SIG-M5 treated with dmso at 0.1 percent for 504 hours (cell line): Measurements from ENCODE around the gene KLHL10.

ENCODE experiments used
- DNase-seq: peaks from one replicate; lab custom pipeline; 2025; ENCODE audit not compliant: unreplicated experiment; lab: John Stamatoyannopoulos, UW

The KLHL10 gene

DNA sequence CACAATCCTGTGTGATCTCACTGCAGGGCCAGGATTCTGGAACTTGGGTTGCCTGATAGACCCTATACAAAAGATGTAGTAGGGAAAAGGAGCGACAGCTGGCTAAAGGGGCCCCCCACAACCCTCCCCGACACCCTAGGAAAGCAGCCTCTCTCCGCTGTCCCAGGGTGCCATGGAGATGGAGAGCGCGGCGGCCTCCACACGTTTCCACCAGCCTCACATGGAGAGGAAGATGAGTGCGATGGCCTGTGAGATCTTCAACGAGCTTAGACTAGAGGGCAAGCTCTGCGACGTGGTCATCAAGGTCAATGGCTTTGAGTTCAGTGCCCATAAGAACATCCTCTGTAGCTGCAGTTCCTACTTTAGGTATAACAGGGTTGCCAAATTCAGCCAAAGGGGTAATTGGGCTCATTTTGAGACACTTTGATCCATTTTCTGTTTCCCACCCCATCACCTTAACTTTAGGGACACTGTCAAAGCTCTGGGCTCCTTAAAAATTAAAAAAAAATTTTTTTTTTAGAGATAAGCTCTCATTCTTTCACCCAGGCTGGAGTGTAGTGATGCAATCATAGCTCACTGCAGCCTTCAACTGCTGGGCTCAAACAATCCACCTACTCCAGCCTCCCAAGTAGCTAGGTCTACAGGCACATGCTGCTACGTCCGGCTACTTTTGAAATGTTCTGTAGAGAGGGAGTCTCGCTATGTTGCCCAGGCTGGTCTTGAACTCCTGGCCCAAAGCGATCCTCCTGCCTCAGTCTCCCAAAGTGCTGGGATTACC is at the start of gene KLHL10:
Gene KLHL10, plus strand, starts transcription at position 65 of the 778 bp plus-strand sequence. Its CDS starts 108 bp downstream, at position 173.
- DNase-seq: no peak

DNA sequence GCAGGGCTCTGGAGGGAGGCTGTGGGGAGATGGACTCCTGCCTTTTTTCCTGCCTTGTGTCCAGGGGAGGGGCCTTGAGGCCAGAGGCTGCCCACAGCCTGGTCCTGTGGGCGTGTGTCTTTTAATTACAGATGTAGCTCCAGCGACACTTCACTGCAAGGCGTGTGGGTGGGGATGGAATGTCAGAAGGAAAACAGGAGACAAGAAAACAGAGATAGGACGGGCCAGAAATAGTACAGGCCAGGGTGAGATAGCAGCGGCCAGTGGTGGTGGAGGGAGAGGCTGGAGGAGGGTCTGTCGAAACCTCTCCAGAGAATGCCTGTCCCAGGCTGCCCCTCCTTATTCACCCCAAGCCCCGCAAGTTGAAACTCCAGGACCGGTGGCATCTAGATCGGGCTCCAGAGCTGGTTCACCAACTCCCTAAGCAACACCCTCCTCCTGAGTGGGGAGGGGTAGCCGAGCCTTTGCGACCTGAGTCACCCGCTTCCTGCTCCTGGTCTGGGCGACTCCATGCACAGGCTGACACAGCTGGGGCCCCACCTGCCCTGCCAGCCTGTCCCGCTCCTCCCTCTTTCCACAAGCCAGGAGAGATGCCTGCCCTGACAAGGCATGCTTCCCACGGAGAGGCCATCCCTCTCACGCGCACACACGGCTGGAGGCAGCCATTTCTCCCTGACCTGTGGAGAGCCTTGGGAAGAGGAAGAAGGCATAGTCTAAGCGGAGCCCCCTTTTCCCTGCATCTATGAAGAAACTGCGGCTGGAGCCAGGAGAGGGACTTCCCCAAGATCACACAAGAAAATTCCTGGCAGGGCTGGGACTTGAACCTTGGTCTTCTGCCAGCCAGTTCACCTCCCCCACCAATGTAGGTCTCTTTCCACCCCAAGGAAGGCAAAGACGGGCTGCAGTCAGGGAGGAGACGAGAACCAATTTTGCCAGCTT is 44.5 kb upstream of the KLHL10 start:
- peak; percentile 33 for DNase-seq

DNA sequence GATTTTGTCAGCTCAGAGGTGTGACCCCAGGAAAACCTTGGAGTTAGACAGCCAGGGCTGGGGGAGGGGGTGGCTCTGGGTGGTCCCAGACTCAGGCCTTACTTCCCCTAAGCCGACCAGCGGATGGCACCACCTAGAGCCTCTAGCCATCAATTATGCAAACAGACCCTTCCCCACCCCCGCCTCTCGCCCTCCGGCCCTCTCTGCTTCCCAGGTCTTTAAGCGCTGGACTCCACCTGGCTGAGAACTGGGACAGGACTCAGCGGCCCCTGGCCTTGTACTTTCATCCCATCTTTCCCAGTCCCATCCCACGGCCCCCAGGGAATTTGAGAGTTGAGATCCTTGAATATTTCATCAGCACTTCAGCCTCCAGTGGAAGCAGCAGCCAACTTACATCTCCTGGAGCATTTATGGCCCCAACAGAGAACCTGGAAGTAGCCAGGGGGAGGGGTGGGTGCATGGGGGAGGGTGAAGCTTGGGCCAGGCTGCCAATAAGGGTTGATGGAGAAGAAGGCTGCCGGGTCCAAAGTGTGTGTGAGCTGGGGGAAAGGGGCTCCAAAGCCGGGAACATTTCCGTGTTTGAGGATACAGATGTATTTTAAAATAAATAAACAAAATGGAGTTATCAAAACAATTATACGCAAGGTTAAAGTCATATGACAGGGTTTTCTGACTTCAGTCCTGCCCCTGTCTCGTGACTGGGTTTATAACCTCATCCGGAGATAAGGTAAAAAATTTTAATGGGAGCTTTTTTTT is 43.7 kb upstream of the KLHL10 start:
- DNase-seq: no peak

DNA sequence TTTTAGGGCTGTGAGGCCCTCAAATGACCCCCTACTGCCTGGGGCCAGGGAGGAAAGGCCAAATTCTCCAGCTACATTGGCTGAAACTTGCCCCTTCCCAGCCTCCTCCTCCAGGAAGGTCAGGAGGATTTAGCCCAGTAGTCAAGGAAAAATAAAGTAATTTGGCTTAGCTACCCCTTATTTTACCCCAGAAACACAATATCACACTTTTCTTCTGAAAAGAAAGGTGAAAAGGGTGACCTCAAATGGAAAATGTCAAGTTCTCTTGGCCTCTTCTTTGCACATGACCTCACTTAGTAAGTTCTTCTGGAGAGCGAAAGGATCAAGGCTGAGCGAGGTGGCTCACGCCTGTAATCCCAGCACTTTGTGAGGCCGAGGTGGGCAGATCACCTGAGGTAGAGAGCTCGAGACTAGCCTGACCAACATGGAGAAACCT is 43.1 kb upstream of the KLHL10 start:
- DNase-seq: no peak

DNA sequence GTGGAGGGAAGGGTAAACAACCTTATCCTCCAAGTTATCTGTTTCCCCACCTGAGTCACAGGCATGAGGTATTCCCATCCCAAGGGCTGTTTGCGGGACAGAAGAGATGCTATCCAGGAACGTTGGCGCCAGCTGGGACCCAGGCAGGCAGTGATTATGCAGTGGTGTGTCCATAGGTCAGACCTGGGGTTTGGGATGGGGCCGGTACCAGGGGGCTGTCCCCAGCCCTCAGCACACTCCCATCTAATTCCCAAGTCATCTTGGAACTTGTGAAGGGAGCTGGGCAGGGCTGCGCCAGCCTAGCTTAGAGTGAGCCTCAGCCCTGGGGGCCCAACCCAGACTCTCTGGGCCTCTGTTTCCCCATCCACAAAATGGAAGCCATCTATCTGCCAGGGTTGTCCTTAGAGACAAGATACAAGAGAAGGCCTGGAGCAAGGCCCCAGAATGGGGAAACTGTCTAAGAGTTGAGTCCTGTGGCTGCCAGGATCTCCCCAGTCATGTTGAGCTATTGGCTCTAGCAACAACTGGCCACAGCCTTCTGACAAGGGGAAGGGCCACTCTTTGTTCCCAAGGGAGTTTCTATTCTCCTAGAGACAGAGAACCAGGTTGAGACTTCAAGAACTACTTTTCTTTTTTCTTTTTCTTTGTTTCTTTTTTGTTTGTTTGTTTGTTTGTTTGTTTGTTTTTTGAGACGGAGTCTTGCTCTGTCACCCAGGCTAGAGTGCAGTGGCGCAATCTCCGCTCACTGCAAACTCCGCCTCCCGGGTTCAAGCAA is 41.3 kb upstream of the KLHL10 start:
- DNase-seq: no peak

DNA sequence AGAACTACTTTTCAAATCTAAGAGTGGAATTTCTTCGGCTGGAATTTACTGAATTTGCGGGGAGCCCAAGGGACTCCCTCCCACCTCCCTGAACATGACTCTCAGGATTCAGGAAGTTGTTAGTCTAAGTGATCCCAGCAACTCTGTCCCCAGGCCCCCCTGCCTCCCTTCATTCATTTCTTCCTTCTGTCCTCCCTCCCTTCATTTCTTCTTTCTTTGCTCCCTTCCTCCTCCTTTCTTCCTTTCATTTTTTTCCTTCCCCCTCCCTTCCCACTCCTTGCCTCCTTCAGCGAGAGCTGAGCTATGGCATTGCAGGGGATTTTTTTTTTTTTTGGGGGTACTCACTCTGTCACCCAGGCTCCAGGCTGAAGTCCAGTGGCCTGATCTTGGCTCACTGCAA is 40.2 kb upstream of the KLHL10 start:
- DNase-seq: no peak

DNA sequence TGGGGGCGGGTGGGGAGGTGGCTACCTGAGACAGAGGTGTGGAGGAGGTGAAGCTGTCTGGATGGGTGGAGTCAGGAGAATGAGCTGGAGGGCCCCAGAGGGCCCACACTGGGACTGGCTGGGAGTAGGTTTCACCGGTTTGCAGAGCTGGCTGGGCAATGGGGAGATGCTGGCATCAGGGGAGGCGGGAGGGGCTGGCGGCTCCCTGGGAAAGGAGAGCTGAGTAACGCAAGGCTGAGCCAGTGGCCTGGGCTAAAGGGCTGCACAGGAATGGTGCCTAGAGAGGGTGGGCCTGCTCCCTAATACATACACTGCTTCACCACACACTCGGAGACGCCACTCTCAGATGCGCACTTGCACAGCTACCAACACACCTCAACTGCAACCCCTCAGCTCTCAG is 38.3 kb upstream of the KLHL10 start:
- no peak for DNase-seq

DNA sequence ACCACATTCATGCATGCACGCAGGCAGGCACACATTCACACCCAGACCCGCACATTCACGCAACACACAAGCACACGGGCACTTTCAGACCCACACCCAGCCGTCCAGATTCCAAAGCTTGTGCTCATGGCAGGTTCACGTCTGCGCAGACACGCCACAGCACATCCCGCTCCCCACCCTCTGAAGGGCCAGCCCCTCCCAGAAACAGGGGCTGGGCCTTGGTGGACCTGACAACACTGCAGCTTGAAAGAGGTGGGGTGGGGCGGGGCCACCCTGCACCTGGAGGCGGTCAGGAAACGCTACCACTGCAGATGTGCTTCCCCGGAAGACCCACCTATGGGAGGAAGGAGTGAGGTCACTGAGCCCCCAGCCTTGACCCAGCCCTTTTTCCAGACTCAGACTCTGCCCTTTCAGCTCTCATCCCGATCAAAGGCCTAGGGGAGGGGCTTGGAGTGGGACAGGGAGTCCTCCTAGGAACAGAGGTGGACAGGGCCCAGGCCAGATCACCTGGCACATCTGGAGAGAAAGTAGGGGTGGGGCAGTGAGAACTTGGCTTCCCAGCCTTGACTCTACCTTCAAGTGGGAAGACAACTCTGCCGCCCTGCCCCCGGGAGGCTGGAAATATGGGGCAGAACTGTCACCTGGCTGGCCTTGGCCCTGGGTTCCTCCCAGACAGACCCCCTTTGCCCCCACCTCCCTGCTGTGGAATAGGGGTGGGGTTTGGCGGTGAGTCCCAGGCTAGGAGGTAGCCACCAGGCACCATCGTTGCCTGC is 36.8 kb upstream of the KLHL10 start:
- DNase-seq: no peak

DNA sequence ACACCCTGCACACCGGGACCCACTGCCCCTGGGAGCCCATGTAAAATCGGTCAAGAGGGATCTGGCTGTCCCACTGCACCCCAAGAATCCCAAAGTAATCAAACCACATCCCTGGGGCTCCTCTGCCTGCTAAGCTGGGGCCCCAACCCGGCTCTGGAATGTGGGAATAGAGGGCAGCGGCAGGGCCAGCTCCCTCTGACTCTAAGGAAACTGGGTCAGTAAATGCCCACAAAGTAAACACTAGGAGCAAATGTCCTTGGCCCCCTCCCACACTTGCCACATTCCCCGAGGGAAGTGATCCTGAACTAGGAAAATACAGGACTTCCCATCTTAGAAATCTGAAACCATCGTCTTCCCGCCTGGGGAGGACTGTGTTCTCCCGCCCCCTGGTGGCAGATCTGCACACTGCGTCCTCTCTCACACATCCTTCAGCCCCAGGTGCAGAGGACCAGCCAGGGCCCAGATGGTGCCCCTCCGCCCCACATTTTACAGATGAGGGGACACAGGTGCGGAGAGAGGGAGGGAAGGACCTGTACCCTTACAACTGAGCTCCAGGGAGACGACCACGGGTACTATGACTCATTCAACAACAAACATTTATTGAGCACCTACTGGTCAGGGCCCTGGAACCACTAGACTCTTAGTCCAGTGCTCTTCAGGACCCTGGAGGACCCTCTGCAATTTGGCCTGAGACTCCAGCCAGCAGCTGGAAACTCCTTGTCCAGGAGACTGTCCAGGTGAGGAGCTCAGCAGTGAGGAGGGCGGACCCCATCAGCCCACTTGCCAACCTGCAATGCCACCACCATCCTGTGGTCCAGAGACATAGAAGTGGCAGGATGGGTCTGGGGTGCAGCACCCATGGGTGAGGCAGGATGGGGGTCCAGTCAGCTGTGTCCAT is 36.0 kb upstream of the KLHL10 start:
- DNase-seq: peak; percentile 69

DNA sequence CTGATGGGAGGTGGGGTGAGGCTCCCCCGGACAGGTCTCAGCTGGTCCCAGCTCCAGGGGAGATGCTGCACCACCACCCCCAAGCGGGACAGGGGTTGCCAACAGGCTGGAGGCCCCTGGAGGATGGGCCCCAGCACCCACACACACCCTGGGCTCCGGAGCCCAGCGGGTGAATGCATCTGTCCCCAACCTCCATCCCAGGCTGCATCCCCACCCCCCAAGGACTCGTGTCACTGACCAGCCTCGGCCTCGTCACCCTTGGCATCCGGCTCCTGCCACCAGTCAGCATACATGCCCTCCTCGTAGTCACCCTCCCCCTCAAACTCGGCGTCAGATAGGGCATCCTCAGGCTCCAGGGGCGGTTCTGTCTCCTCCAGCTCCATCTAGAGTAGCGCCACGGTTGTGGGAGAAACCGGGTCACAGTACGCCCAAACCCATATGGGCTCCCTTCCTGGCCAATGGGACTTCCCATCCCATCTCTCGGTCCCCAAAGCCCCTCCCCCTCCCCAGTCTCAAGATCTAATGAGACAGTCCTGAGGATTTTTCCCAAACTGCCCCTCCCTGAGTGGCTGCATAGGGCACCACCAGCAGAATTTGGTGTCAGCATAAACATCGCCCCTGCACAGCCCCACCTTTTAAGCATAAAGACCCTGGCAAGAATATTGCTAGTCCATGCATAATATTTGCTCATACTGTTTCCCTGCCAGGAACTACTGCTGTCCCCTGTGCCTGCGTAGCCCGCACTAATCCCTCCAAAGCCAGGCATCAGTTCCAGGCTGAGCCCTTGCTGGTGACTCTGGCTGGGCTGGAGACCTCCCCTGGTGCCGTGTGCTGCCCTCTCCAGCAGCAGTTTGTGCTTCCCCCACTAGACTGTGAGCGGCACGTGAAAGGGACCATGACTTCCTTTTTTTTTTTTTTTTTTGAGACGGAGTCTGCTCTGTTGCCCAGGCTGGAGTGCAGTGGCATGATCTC is 34.3 kb upstream of the KLHL10 start:
- peak; percentile 66 for DNase-seq

DNA sequence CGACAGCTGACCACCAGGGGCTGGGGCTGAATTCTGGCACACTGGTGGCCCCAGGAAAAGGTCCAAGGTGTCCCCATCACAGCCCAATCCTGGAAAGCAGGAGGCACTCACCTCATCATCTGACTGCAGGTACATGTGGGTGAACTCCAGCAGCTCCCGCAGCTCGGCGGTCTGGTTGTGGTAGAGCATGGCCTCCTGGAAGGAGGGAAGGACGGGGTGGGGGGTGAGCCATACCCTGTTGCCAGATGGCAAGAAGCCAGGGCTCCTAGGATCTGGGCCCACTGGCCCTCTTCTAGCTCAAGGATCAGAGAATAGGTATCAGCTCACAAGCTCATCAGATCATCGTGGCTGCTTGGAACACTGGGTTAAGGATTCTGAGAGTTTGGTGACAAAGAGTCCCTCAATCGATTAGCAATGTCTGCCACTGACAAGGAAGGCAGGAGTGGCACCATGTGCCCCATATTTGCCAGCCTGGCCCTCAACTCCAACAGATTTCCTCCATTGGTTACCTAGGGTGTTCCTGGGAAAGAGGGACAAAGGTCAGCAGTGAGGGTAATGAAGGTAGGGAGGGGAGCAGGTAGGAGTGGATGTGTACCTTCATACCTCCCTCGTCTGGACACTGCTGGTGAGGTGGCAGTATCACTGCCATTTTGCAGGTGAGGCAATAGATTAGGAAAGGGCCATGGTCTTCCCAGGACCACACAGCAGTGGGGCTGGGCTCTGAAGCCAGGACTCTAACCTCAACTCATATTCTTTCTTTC is 30.8 kb upstream of the KLHL10 start:
- DNase-seq: no peak

DNA sequence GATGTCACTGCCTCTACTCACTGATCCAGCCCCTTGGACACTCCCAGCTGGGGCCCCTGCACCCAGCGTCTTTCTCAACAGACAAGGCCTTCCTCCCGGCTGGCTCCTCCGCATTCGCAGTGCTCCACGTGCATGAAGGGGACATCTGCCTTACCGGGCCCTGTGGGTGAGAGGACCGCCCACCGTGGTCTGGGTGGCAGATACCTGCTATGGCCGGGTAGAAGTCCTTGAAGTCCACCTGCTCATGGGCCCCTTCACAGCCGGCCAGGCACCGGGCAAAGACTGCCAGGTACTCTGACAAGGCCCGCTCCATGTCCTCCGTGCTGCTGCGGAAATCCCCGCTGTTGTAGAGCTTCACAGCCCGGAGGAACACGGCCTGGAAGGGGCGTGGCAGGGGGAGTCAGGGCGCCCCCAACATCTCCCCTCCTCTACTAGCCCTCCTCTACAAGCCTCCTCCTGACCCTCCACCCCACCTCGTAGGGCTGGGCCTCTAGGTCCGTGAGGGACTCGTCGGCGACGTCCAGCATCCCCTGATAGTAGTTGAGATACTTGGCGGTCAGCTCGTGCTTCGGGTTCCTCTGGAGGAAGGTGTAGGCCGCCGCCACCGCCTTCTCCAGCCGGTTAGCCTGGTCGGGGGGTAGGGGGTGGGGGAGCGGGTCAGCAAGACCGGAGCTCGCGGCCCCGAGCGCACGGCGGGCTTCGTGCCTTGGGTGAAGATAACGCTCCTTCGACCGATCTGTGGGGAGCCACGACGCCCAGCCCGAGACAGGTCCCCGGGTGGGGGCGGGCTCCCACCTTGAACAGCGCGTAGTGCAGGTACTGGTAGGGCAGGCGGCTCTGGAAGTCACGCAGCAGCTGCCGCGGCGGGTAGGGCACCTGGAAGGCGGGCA is 26.7 kb upstream of the KLHL10 start:
- no peak for DNase-seq

DNA sequence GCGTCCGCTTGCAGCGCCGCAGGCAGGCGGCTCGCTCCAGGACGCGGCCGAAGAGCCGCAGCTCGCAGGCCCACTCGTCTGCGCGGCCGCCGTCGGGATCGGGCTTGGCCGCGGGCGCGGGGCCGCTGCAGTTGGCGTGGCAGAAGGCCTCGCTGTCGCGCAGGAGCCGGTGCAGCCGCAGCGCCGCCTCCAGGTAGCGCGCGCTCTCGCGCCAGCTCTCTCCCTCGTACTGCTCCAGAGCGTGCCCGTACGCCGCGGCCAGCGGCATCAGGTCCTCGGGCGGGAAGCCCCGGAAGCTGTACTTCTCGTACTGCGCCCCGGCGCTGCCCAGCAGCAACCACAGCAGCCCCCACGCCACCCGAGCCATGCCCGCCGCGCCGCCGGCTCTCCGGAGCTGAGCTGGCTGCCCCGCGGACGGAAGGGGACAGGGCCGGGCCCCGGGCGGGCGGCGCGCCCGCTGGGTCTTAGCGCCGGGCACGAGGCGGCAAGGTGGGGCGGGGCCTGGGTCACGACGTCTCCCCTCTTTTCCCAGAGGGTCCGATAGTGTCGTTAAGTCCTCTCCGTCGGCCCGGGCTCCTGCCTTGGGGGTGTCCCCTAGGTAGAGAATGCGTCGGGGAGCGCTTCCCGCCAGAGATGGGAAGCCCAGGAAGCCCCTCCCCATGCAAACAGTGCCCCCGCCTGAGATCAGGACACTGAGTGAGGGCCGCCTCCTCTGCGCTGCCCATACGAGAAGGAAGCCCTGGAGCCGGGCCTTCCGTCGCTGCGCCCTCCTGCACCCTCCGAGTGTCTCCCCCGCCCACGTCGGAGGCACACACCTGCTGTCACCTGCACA is 25.9 kb upstream of the KLHL10 start, which contains the start of gene P3H4:
Gene P3H4, minus strand, starts transcription at position 401 of the 832 bp plus-strand sequence. Its CDS starts 34 bp downstream, at position 367.
- DNase-seq: peak; percentile 64

DNA sequence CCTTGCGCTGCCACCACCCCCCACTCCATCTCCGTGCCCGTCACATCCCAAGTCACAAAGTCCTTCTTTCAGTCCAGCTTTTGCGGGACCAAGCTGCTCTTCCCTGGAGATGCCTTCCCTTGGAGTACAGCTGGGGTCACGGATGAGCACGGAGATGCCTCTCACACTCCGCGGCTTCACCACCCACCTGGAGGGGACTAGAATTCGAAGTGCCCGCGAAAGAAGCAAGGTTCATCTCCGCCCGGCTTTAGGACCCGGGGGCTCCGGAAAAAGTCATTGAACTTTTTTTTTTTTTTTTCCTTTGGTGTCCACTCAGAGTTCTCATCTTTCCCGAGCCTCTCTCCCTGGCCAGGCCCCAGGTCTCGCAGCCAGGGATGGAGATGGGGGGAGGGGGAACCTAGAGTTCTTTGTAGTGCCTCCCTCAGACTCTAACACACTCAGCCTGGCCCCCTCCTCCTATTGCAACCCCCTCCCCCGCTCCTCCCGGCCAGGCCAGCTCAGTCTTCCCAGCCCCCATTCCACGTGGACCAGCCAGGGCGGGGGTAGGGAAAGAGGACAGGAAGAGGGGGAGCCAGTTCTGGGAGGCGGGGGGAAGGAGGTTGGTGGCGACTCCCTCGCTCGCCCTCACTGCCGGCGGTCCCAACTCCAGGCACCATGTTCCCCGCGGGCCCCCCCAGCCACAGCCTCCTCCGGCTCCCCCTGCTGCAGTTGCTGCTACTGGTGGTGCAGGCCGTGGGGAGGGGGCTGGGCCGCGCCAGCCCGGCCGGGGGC is 25.1 kb upstream of the KLHL10 start, which contains the start of gene FKBP10:
Gene FKBP10, plus strand, starts transcription at position 624 of the 771 bp plus-strand sequence. Its CDS starts 31 bp downstream, at position 655.
- no peak for DNase-seq
